ENCODE measurements around the gene MOK.

The MOK gene

GRCh38 chr14:102282751-102283465 lies 22.1 kb downstream of the MOK start:
- DNase-seq: no peak

GRCh38 chr14:102280376-102280962 lies 24.5 kb downstream of the MOK start:
- DNase-seq: no peak

GRCh38 chr14:102279688-102280348 lies 25.1 kb downstream of the MOK start:
- no peak for DNase-seq

- DNase-seq: no peak
Measured at GRCh38 chr14:102279282-102279681, 25.7 kb downstream of the MOK start.

GRCh38 chr14:102278631-102278935 lies 26.4 kb downstream of the MOK start:
- no peak for DNase-seq

GRCh38 chr14:102277874-102278630 lies 26.9 kb downstream of the MOK start:
- no peak for DNase-seq

GRCh38 chr14:102275866-102276265 lies 29.1 kb downstream of the MOK start:
- no peak for DNase-seq

- no peak for DNase-seq
Measured at GRCh38 chr14:102272392-102272791, 32.6 kb downstream of the MOK start.

- no peak for DNase-seq
Measured at GRCh38 chr14:102264775-102265174, 40.2 kb downstream of the MOK start.

GRCh38 chr14:102264355-102264754 lies 40.6 kb downstream of the MOK start:
- DNase-seq: no peak

- no peak for DNase-seq
Measured at GRCh38 chr14:102262929-102263462, 42.0 kb downstream of the MOK start.

- DNase-seq: no peak
Measured at GRCh38 chr14:102258136-102258535, 46.8 kb downstream of the MOK start.

GRCh38 chr14:102256716-102257115 lies 48.2 kb downstream of the MOK start:
- DNase-seq: no peak

- no peak for DNase-seq
Measured at GRCh38 chr14:102255401-102256190, 49.4 kb downstream of the MOK start.

- no peak for DNase-seq
Measured at GRCh38 chr14:102252834-102253801, 51.8 kb downstream of the MOK start.

GRCh38 chr14:102251161-102251560 lies 53.8 kb downstream of the MOK start:
- no peak for DNase-seq

GRCh38 chr14:102250636-102251035 lies 54.3 kb downstream of the MOK start:
- no peak for DNase-seq

GRCh38 chr14:102249981-102250380 lies 55.0 kb downstream of the MOK start:
- DNase-seq: no peak

GRCh38 chr14:102249041-102249440 lies 55.9 kb downstream of the MOK start:
- no peak for DNase-seq

GRCh38 chr14:102248121-102248520 lies 56.8 kb downstream of the MOK start:
- no peak for DNase-seq

GRCh38 chr14:102246071-102246470 lies 58.9 kb downstream of the MOK start:
- no peak for DNase-seq
